T-helper 2 cell treated with Interferon-gamma antibody and Interleukin-4, amounts not matched to agents 5 μg/mL and 100 μg/mL, for 36 hours (primary cell): Measurements from ENCODE around the gene ZBTB46.
"Not testable (repeated sequence)": the region's sequence is repeated elsewhere in the genome, so short reads cannot be mapped to it uniquely, and the experiment has no call there.

Source experiments
- DNase-seq: peaks from one replicate; pipeline ENCODE4 v3.0.0; 2021; ENCODE audit warnings: low spot score
- H3K27ac Mint-ChIP-seq: one replicate; pipeline ENCODE4 v1.8.0; 2021; ENCODE audit warnings: mild to moderate bottlenecking, mixed read lengths
- H3K27me3 Mint-ChIP-seq: one replicate; pipeline ENCODE4 v1.8.0; 2021; ENCODE audit warnings: low read depth, mixed read lengths
- H3K36me3 Mint-ChIP-seq: one replicate; pipeline ENCODE4 v1.8.0; 2021; ENCODE audit warnings: low read depth, mixed read lengths
- H3K4me1 Mint-ChIP-seq: one replicate; pipeline ENCODE4 v1.8.0; 2021; ENCODE audit warnings: low read depth, mixed read lengths
- H3K4me3 Mint-ChIP-seq: one replicate; pipeline ENCODE4 v1.8.0; 2022; ENCODE audit warnings: mild to moderate bottlenecking, moderate library complexity, mixed read lengths
- H3K9me3 Mint-ChIP-seq: one replicate; pipeline ENCODE4 v1.8.0; 2021; ENCODE audit warnings: mixed read lengths

ZBTB46 gene

DNA sequence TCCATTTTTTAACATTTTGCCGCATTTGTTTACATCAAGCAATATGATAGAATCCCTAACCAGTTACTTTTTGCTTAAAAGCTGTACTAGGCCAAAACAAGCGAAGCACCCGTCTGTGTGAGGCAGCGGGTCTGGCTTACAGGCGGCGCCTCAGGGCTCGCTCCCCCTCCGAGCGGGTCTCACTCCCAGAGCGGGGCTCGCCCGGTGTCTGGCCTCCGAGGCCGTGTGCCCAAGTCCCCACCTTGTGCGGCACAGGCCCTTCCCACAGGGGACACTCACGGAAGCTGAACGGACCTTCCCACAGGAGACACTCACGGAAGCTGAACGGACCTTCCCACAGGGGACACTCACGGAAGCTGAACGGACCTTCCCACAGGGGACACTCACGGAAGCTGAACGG, 23.4 kb downstream of the ZBTB46 start:
- Mint-ChIP-seq H3K36me3 (no peaks in the 10 kb centered on the region), H3K4me1 (peaks cover 3% of the 10 kb centered on the region), H3K27me3 (peaks cover 3% of the 10 kb centered on the region), H3K4me3 (no peak overlapping the region), H3K27ac (no peak overlapping the region), H3K9me3 (no peaks in the 10 kb centered on the region)
- DNase-seq: no peak

DNA sequence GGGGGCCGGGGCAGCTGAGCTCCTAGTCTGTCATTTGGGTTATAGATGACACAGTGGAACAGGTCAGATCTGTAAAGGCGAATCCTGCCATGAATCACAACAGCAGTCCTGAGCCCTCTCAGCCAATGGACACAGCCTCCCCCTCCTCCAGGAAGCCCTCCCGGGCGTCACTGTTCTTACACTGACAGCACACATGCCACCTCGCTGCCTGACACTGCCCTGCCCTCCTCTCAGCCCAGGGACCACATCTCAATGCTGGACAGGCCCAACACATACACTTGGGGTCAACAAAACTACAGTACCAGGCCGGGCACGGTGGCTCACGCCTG, 26.8 kb downstream of the ZBTB46 start:
- Mint-ChIP-seq H3K9me3 (no peaks in the 10 kb centered on the region), H3K4me3 (no peak overlapping the region), H3K27ac (no peak overlapping the region), H3K27me3 (peaks cover 5% of the 10 kb centered on the region), H3K4me1 (peaks cover 3% of the 10 kb centered on the region), H3K36me3 (no peaks in the 10 kb centered on the region)
- DNase-seq: no peak

DNA sequence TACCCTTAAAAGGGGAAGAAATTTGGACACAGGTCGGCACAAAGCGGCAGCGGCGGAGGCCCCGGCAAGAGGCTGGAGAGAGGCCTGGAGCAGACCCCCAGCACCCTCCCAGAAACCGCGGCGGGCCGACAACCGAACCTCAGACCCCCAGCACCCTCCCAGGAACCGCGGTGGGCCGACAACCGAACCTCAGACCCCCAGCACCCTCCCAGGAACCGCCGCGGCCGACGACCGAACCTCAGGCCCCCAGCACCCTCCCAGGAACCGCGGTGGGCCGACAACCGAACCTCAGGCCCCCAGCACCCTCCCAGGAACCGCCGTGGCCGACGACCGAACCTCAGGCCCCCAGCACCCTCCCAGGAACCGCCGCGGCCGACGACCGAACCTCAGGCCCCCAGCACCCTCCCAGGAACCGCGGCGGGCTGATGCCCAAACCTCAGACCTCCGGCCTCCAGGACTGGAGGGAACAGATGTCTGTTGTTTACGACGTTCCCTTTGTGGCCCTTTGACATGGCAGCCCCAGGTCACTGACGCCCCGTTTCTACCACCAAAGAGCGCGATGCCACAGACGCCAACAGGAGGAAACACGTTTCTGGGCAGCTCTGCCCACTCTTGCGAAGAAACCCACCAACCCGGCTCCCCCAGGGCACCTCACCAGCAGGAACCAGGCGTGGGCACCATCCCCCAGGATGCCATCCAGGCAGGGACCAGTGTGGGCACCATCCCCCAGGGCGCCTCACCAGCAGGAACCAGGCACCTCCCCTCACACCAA, 28.4 kb downstream of the ZBTB46 start:
- Mint-ChIP-seq H3K4me3 (no peak overlapping the region), H3K36me3 (no peaks in the 10 kb centered on the region), H3K4me1 (peaks cover 5% of the 10 kb centered on the region), H3K27me3 (peaks cover 5% of the 10 kb centered on the region), H3K9me3 (no peaks in the 10 kb centered on the region), H3K27ac (no peak overlapping the region)
- no peak for DNase-seq

DNA sequence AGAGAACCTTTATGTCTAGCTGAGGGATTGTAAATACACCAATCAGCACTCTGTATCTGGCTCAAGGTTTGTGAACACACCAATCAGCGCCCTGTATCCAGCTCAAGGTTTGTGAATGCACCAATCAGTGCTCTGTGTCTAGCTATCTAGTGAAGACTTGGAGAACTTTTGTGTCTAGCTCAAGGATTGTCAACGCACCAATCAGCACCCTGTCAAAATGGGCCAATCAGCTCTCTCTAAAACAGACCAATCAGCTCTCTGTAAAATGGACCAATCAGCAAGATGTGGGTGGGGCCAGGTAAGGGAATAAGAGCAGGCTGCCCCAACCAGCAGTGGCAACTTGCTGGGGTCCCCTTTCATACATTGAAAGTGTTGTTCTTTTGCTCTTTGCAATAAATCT, 29.9 kb downstream of the ZBTB46 start:
- not testable (repeated sequence) for H3K27me3 Mint-ChIP-seq, H3K4me1 Mint-ChIP-seq, H3K4me3 Mint-ChIP-seq, H3K27ac Mint-ChIP-seq, DNase-seq, H3K36me3 Mint-ChIP-seq, H3K9me3 Mint-ChIP-seq

DNA sequence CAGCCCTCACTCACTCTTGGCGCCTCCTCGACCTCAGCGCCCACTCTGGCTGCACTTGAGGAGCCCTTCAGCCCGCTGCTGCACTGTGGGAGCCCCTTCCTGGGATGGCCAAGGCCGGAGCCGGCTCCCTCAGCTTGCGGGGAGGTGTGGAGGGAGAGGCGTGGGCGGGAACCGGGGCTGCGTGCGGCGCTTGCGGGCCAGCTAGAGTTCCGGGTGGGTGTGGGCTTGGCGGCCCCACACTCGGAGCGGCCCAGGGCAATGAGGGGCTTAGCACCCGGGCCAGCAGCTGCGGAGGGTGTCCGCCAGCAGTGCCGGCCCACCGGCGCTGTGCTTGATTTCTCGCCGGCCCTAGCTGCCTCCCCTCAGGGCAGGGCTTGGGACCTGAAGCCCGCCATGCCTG, 30.7 kb downstream of the ZBTB46 start:
- H3K36me3 Mint-ChIP-seq, H3K4me1 Mint-ChIP-seq, H3K27me3 Mint-ChIP-seq, DNase-seq, H3K9me3 Mint-ChIP-seq, H3K27ac Mint-ChIP-seq, H3K4me3 Mint-ChIP-seq: not testable (repeated sequence)

DNA sequence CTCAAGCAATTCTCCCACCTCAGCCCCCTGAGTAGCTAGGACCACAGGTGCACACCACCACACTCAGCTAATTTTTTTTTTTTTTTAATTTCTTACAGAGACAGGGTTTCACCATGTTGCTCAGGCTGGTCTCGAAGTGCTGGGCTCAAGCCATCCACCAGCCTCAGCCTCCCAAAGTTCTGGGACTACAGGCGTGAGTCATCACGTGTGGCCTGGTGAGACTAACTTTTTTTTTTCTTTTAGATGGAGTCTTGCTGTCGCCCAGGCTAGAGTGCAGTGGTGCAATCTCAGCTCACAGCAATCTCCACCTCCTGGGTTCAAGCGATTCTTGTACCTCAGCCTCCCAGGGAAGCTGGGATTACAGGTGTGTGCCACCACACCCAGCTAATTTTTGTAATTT, 31.9 kb downstream of the ZBTB46 start:
- H3K27me3 Mint-ChIP-seq: peaks cover 17% of the 10 kb centered on the region
- not testable (repeated sequence) for H3K27ac Mint-ChIP-seq, H3K36me3 Mint-ChIP-seq, H3K9me3 Mint-ChIP-seq, H3K4me3 Mint-ChIP-seq, DNase-seq, H3K4me1 Mint-ChIP-seq

DNA sequence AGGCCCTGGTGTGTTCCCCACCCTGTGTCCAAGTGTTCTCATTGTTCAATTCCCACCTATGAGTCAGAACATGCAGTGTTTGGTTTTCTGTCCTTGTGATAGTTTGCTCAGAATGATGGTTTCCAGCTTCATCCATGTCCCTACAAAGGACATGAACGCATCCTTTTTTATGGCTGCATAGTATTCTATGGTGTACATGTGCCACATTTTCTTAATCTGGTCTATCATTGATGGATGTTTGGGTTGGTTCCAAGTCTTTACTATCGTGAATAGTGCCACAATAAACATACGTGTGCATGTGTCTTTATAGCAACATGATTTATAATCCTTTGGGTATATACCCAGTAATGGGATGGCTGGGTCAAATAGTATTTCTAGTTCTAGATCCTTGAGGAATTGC, 33.9 kb downstream of the ZBTB46 start:
- H3K4me1 Mint-ChIP-seq, H3K36me3 Mint-ChIP-seq, H3K27ac Mint-ChIP-seq, DNase-seq, H3K4me3 Mint-ChIP-seq, H3K9me3 Mint-ChIP-seq: not testable (repeated sequence)
- peaks cover 19% of the 10 kb centered on the region for H3K27me3 Mint-ChIP-seq

DNA sequence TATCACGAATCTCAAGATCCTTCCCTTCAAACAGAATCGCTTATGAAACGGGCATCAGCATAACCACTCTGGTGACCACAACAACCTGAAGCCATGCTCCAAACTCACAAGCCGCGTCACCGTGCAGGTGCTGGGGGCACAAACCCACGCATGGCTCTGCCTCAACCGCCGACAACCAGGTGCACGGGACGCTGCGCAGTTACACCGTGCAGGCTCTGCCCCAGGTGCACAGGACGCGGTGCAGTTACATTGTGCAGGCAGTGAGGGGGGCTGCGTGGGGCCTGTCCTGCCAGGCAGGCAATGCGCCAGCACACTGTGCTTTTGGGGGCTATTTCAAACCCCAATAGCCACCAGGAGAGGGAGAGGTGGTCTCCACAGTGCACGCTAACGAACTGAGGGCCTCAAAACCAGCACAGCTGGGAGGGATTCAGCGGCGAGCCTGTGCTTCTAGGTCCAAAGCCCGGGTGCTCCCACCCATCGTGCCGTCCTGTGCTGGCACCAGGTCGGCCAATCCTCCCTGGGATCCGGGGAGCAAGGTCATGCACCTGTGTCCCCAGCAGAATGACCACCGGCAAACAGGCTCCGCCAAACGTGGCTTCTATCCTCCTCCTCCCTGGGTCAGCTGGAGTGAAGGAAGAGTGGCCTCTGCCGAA, 35.8 kb downstream of the ZBTB46 start:
- Mint-ChIP-seq H3K4me1 (peaks cover 4% of the 10 kb centered on the region), H3K27me3 (peaks cover 17% of the 10 kb centered on the region), H3K4me3 (no peak overlapping the region), H3K27ac (no peak overlapping the region), H3K36me3 (no peaks in the 10 kb centered on the region), H3K9me3 (no peaks in the 10 kb centered on the region)
- no peak for DNase-seq

DNA sequence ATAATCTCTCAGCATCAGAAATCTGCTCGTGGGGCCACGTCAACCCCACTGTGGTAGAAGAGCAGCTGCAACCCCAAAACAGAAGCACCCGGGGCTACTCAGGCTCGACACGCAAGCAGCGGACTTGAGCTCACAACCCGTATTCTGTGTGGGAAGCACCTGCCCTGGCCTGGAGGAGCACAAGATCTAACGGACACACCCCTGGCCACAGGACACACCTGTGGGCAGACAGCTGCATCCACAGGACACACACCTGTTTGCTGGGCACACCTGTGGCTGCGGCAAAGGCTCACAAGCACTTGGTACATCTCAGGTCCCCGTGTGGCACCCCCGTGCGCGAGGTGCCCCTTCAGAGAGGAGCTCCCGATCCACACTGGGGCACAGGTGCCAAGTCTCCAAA, 36.5 kb downstream of the ZBTB46 start:
- no peak overlapping the region for H3K27ac Mint-ChIP-seq

DNA sequence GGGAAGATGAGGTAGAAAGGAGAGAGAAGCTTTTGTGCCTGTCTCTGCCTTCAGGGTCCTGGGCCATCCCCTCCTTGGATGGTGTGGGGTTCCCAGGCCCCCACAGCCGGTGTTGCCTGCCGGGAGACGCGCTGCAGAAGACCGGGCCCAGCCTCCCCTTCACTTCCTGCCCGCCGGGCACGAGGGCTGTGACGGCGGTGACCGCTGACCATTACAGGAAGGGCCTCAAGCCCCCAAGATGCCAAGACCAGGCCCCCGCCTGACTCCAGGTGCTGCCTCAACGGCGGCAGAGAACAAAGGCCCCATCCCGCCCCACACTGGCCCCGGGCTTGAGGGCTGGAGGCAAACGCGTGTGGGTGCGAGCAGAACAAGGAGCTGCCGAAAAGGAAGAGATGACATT, 38.2 kb downstream of the ZBTB46 start:
- no peaks in the 10 kb centered on the region for H3K9me3 Mint-ChIP-seq
- peaks cover 18% of the 10 kb centered on the region for H3K27me3 Mint-ChIP-seq
- H3K27ac Mint-ChIP-seq: no peak overlapping the region
- H3K4me1 Mint-ChIP-seq: peaks cover 4% of the 10 kb centered on the region
- DNase-seq: no peak
- no peaks in the 10 kb centered on the region for H3K36me3 Mint-ChIP-seq
- no peak overlapping the region for H3K4me3 Mint-ChIP-seq

More for the DNA sequence above, 36.5 kb downstream of the ZBTB46 start:
- Mint-ChIP-seq H3K4me1 (peaks cover 4% of the 10 kb centered on the region), H3K9me3 (no peaks in the 10 kb centered on the region), H3K36me3 (no peaks in the 10 kb centered on the region), H3K27me3 (peaks cover 17% of the 10 kb centered on the region), H3K4me3 (no peak overlapping the region)
- no peak for DNase-seq

DNA sequence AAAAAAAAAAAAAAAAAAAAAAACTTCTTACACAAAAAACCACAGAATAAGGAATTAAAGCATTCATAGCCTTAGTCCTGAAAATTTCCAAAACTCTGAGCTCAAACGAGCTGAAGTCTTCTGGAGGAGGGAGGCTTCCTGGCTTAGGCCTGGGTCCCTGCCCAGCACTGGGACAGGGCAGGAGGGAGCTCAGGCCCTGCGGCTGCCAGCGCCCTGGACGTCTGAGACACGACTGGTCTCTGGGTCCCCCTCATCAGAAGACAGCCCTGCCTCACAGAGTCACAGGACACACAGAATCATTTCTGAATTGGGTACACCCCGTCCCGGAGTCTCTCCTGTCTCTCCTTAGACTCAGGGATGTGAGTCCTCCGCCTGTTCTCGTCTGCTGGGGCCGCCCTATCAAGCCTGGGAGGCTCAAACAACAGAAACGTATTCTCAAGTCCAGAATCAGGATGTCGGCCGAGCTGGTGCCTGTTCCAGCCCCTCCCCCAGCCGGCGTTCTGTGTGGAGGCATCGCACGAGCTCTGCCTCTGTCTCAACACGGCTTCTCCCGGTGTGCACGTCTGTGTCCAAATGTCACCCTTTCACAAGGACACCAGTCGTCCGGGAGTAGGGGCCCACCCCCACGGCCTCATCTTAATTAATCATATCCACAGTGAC, 39.4 kb downstream of the ZBTB46 start:
- DNase-seq: no peak
- Mint-ChIP-seq H3K36me3 (no peaks in the 10 kb centered on the region), H3K27me3 (peaks cover 17% of the 10 kb centered on the region), H3K9me3 (no peaks in the 10 kb centered on the region), H3K4me1 (no peaks in the 10 kb centered on the region), H3K27ac (no peak overlapping the region), H3K4me3 (no peak overlapping the region)

DNA sequence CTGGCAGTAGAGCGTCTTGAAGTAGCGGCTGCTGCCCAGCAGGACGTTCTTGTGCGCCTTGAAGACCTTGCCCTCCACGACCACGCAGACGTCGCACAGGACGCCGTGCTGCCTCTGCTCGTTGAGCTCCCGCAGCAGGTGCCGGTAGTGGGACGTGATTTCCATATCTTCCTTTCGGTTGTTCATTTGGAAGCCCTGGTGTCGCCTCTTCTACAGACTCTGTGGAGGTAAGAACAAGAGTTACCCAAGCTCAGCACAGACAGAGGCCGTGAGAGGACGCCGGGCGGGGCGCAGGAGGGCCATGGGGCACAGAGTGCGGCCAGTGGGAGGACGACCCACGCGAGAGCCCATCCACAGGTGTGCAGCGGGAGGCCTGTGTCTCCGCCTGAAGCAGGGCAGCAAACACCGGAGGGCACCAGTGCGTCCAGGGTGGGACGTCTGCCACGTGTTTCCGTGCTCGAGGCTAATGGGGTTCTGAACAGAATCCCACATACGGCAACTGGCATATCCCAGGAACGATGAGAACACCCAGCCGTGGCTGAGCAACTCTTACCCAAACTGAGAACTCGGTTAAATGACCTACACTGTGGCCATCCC, 40.4 kb downstream of the ZBTB46 start:
- H3K4me3 Mint-ChIP-seq: no peak overlapping the region
- no peaks in the 10 kb centered on the region for H3K36me3 Mint-ChIP-seq
- H3K27ac Mint-ChIP-seq: no peak overlapping the region
- H3K27me3 Mint-ChIP-seq: peaks cover 13% of the 10 kb centered on the region
- peaks cover 6% of the 10 kb centered on the region for H3K4me1 Mint-ChIP-seq
- no peak for DNase-seq
- no peaks in the 10 kb centered on the region for H3K9me3 Mint-ChIP-seq

DNA sequence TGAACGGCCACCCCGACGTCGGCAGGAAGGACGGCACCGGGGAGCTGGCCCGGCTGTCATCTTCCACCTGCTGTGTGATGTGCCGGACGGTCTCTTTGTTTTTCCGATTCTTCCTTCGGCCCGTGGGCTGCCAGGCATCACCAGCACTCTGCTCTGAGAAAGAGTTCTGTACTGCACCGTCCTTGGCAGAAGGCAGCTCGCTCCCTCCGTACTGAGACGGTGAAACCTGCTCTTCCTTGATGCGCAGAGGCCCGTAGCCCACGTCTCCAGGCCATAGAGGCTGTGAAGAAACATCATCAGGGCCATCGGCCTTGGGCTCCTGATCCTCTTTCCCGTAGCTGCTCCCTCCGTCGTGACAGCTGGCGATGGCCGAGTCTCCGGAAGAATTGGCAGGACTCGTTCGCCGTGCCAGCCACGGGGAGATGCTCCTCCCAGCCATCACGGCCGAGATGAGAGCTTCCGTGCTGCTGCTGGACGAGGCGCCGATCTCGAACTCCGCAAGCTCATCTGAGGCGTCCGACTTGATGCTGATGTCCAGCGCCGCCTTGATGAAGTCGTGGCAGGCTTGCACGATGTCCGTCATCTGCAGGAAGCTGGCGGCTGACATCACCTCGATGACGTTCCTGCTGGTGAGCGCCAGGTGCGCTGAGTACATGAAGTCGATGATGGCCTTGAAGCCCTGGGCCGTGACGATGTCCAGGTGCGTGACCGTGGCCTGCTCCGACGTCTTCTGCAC, 41.1 kb downstream of the ZBTB46 start:
- H3K27ac Mint-ChIP-seq: no peak overlapping the region
- no peaks in the 10 kb centered on the region for H3K9me3 Mint-ChIP-seq
- DNase-seq: no peak
- no peaks in the 10 kb centered on the region for H3K36me3 Mint-ChIP-seq
- no peak overlapping the region for H3K4me3 Mint-ChIP-seq
- peaks cover 6% of the 10 kb centered on the region for H3K4me1 Mint-ChIP-seq
- peaks cover 11% of the 10 kb centered on the region for H3K27me3 Mint-ChIP-seq

DNA sequence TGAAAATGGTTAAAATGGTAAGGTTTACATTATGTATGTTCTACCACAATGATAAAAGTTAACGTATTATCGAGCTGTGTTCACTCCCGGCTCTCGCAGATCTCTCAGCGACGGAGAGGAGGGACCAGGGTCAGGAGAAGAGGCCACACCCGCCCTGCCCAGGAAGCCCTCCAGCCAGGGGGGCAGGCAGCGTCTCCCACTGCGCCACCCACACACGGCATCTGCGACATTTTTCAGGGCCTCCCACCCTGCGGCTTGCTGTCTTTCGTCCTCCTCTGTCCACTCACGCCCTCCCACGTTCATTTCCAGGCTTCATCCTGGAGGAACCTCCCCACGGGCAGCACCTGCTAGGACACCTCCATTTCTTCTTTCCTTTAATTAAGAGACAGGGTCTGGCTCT, 43.3 kb downstream of the ZBTB46 start:
- DNase-seq: no peak
- no peaks in the 10 kb centered on the region for H3K9me3 Mint-ChIP-seq
- no peak overlapping the region for H3K4me3 Mint-ChIP-seq
- H3K36me3 Mint-ChIP-seq: no peaks in the 10 kb centered on the region
- no peak overlapping the region for H3K27ac Mint-ChIP-seq
- peaks cover 2% of the 10 kb centered on the region for H3K27me3 Mint-ChIP-seq
- peaks cover 6% of the 10 kb centered on the region for H3K4me1 Mint-ChIP-seq
